Stimulated activated CD4-positive, alpha-beta T cell treated with anti-CD3 and anti-CD28 coated beads, Interleukin-4, amount 100 ng/mL, for 4 hours (primary cell): ENCODE results near the gene TOP3A.

Source experiments
- DNase-seq, 2 experiments: peaks; one replicate each; pipeline ENCODE4 v3.0.0-alpha.2; 2020

Gene TOP3A

GRCh38 chr17:18252160-18252559 is 62.6 kb downstream of the TOP3A start:
- DNase-seq: no peak

GRCh38 chr17:18251204-18251603 is 63.6 kb downstream of the TOP3A start:
- DNase-seq: no peak

- DNase-seq: no peak
Measured at GRCh38 chr17:18250708-18251107, 64.1 kb downstream of the TOP3A start.

GRCh38 chr17:18250259-18250658 is 64.5 kb downstream of the TOP3A start:
- DNase-seq: no peak

GRCh38 chr17:18248811-18249210 is 66.0 kb downstream of the TOP3A start:
- no peak for DNase-seq

- DNase-seq: peak; percentile 49 to 58
Measured at GRCh38 chr17:18248300-18248731, 66.5 kb downstream of the TOP3A start.

- no peak for DNase-seq
Measured at GRCh38 chr17:18247613-18248001, 67.2 kb downstream of the TOP3A start.

- peak in 1 of 2 experiments; percentile 44 for DNase-seq
Measured at GRCh38 chr17:18246880-18247612, 67.7 kb downstream of the TOP3A start.

GRCh38 chr17:18246109-18246725 is 68.6 kb downstream of the TOP3A start:
- no peak for DNase-seq

GRCh38 chr17:18245038-18245776 is 69.6 kb downstream of the TOP3A start:
- DNase-seq: no peak

- DNase-seq: no peak
Measured at GRCh38 chr17:18241229-18241871, 73.4 kb downstream of the TOP3A start.

GRCh38 chr17:18240449-18240848 is 74.3 kb downstream of the TOP3A start:
- no peak for DNase-seq

- DNase-seq: no peak
Measured at GRCh38 chr17:18238299-18238698, 76.5 kb downstream of the TOP3A start.

GRCh38 chr17:18237461-18237860 is 77.3 kb downstream of the TOP3A start:
- no peak for DNase-seq

- DNase-seq: no peak
Measured at GRCh38 chr17:18236494-18236893, 78.3 kb downstream of the TOP3A start.

- no peak for DNase-seq
Measured at GRCh38 chr17:18235743-18236256, 79.0 kb downstream of the TOP3A start.

GRCh38 chr17:18234853-18235380 is 79.9 kb downstream of the TOP3A start:
- DNase-seq: no peak

GRCh38 chr17:18233803-18234518 is 80.8 kb downstream of the TOP3A start:
- no peak for DNase-seq

- no peak for DNase-seq
Measured at GRCh38 chr17:18231164-18231563, 83.6 kb downstream of the TOP3A start.

GRCh38 chr17:18230288-18231141 is 84.3 kb downstream of the TOP3A start:
- no peak for DNase-seq

GRCh38 chr17:18229771-18230170 is 85.0 kb downstream of the TOP3A start:
- DNase-seq: no peak
